GM21360 (cell line): Measurements from ENCODE around the gene PTPRN2.
"Not testable (repeated sequence)": the region's sequence is repeated elsewhere in the genome, so short reads cannot be mapped to it uniquely, and the experiment has no call there.

Experiments
- ATAC-seq: cut with Tn5 transposase; IDR thresholded peaks from one replicate; pipeline ENCODE4 v1.9.1; 2021; ENCODE audit warnings: mild to moderate bottlenecking, moderate library complexity; ENCODE audit not compliant: unreplicated experiment

Gene PTPRN2

DNA sequence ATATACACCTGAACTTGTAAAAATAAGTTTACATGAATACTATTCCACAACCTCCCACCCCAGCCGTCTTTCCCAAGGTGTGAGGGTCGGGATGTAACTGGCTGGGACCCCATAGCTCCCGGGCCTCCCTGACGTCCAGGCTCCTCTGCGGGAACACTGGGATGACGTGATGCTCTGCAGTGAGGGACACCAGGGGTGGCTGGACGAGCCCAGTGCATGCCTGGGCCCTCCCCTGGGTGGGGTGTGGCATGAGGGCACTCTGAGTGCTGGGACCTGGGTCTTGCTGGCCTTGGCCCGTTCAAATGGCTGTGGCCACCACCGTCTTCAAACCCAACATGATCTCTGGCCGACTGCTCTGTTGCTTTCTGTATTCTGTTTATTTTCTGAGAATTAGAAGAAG, 1068.4 kb downstream of the PTPRN2 start:
- no peak for ATAC-seq

DNA sequence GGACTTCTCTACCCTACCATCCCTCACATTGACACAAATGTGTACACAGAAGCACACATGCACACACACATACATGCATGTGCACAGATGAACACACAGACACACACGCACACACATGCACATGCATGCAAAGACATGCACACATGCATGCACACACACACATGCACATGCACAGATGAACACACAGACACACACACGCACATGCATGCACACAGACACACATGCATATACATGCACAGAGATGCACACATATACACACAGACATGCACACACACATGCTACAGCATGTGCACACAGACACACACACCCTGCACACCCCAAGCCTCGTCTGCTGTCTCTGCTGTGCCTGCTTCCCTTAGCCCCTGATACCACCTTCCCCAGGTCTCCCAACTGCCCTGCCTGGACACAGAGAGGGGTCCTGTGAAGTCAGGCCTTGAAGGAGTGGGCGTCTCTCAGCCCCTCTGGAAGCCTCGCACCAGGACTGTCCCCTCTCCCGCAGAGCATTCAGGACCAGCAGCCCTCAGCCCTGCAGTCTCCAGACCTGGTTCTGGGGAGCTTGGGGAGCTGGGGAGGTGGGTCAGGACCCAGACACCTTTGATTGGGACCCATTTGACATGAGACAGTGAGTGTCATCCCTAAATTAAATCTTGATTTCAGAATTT, 1069.0 kb downstream of the PTPRN2 start:
- no peak for ATAC-seq

DNA sequence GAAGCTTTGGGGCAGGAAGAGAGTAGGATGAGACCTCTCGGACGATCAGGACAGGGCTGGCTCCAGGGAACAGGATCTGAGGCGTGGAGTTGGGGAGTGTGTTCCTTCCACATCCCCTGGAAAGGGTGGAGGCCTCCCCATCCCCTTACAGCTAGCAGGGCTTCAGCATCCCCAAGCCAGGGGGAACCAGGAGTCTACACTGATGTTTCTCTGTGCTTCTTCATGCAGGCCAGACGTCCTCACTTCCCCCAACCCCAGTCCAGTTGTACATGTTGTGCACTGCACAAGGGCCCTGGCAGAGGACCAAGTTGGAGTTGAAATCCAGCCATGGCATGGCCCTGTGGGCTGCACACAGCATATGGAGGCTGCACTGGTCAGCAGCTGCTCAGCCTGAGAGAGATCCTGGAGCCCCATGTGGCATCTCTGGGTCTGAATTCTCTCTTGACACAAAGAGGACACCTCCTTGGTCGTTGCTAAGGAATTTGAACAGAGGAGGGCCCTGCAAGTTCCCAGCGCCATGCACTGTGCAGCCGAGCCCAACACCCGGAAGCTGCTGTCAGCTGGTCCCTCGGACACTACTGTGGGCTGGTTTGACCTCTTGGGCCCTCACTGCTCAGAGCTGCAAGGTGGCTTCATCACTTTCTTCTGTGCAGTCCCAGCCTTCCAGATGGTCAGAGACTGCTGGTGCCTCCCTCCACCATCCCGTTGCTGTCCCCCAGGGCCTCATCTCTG, 1069.7 kb downstream of the PTPRN2 start:
- no peak for ATAC-seq

DNA sequence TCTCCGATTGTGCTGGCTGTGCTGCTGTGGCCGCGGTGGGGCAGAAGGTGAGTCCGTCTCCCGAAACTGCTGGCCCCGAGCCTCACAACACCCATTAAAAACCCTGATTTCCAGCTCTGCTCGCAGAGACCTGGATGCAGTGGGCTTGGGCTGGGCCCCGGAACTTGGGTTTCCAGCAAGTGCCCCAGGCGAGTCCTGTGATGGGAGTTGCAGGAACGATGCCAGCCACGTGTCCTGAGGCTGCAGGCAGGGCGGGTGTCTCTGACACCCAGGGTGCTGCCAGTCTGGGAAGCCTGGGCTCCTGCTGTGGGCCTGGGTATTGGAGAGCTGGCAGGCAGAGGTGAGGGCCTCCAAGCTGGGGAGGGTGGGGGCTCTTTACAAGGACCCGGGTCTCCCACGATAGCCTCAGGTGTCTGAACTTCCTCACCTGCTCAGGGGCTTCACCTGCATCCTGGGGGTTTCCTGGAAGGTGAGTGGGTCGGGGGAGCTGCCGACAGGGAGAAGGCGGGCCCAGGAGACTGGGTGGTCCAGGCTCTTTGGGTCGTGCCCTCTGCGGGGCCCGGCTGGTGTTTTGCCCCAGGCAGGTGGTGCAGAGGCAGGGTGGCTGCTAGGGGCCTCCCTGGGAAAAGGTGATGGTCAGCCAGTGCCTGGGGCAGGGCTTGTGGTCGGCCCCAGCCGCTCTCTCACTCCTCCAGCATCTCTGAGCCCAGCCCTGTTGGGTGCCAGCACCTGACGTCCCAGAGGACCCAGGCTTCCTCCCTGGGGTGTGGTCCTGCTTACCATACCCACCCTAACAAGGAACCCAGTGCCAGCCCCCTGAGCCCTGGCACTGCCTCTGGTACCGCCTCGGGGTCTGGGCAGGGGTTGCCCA, 1070.5 kb downstream of the PTPRN2 start:
- ATAC-seq: no peak

DNA sequence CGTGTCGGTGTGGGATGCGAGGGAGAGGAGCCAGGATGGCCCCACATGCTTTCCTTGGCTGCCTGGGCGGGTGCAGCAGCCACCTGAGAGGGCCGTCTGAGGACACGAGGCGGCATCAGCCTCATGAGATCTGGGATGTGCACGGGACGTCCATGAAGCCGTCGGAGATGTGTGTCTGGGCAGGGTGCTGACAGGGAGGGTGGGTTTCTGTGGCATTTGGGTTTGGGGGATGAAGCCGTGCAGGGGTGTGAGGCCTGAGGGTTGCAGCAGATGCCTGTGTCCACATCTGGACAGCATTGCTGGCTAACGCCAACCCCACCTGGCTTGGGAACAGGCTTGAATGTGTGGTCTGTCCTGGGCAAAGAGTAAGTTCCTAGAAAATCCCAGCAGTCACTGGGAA, 1071.3 kb downstream of the PTPRN2 start:
- ATAC-seq: no peak

DNA sequence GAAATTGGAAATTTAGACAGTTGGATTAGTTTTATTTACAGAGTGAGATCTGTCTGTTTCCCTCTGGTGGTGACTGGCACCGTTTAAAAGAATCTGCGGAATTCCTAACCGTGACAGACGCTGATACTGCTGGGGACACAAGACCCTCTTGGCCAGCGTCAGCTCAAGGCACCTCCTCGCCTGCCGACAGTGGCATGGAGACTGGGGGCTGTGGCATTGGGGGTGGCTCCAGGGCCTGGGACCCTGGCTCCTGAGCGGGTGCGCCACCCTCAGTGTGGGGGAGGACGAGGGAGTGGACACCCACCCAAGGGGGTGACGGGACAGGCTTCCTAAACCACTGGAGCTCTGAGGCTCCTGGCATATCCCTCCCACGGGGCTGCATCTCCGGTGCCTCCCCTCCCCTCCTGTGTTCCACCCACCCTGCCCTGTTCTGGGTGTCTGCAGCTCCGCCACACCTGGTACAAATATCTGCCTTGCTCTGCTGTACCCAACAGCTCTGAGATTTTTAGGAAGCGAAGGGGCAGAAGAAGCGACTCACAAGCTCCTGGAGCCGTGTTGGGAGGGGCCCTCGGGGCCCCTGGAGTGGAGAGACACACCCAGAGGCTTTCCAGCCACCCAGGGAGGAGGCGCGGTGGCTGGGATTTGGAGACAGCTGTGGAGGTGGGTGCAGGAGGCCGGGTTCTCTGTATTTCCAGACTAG, 1072.1 kb downstream of the PTPRN2 start:
- no peak for ATAC-seq

DNA sequence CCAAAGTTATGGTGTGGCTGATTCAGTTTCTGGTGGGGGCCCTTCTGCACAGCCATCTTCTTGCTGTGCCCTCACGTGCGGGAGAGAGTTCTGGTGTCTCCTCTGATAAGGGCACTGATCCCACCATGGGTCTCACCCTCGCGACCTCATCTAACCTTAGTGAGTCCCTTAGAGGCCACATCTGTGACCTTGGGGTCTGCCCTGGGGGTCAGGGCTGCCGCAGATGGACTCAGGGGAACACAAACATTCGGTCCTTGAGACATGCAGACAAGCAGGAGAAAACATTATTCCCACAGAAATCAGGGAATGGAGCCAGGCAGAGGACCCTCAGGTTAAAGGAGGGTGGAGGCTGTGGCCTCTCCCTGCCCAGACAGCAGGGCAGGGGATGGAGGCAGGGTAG, 1072.9 kb downstream of the PTPRN2 start:
- no peak for ATAC-seq

DNA sequence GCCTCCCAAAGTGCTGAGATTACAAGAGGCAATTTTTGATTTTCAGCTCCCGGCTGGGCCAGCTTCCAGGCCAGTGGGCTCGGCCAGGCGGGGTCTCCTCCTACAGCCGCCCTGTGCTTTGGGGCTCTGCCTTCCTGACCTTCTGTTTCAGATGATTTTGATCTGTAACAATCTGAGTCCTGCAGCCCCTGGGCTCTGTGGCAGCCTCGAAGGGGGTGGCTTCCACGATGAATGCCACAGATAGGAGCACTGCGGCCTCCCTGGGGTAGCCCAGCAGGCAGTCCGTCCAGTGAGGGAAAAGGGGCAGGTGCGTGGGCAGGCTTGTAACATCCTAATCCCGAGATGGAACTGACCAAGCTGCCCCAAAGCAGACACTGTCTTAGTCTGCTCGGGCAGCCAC, 1073.3 kb downstream of the PTPRN2 start:
- no peak for ATAC-seq

DNA sequence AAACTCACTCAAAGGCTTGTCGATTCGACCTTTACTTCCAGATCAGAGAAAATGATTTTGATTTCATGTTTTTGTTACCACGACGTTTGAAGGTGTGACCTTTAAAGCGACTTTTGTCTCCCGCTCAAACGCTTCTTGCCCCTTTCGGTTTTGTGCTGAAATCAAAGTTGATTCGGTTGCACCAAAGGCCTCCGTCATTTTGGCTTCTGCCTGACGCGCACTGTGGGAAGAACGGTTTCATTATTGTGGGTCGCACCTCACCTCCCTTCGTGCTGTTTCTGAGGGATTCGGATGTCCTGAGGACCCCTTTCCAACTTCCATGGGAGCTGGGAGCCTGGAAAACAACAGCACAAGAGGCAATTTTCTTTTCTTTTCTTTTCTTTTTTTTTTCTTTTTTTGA, 1073.9 kb downstream of the PTPRN2 start:
- no peak for ATAC-seq

DNA sequence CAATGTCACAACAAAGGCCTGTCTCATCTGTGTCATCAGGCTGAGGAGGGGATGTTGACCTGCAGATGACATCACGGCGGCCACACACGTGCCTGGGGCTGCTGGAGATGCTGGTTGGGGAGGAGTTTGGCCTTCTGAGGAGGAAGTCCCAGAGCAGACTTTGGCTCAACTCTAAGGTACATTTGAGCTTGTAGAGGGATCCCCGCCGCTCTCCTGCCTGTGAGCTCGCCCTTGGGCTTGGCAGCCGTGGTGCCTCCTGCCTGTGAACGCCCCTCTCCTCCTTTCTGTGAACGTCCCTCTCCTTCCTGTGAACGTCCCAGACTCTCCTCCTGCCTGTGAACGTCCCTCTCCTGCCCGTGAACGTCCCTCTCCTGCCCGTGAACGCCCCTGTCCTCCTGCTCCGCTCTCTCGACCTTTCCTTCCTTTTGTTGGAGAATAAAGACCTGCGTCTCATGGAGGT, 1074.4 kb downstream of the PTPRN2 start:
- ATAC-seq: no peak

DNA sequence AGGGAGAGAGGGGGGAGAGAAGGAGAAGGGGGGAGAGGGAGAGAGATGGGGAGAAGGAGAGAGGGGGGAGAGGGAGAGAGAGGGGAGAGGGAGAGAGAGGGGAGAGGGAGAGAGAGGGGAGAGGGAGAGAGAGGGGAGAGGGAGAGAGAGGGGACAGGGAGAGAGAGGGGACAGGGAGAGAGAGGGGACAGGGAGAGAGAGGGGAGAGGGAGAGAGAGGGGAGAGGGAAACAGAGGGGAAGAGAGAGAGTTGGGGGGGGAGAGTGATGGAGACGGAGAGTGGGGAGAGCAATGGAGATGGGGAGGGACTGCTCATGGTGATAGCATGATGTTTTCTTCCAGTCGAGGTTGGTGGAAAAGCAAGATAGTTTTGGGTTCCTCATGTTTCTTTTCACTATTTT, 1078.4 kb downstream of the PTPRN2 start:
- no peak for ATAC-seq

DNA sequence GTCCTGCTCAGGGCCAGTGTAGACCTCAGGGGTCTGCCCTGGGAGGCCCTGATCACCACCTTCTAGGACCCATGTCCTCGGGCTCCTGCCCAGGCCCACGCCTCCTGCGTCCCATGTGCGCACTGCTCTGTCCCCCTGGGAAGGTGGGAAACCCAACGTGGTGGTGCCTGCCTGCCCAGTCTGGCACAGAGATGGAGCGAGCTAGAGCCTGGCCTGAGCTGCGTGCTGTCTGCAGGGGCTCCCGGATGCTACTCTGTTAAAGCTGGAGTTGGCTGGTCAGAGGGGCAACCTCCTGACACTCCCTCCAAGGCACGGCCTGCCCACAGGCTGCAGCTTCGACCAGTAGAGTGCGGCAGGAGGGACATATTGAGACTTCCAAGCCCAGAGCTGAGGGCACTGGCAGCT, 1079.1 kb downstream of the PTPRN2 start:
- no peak for ATAC-seq

DNA sequence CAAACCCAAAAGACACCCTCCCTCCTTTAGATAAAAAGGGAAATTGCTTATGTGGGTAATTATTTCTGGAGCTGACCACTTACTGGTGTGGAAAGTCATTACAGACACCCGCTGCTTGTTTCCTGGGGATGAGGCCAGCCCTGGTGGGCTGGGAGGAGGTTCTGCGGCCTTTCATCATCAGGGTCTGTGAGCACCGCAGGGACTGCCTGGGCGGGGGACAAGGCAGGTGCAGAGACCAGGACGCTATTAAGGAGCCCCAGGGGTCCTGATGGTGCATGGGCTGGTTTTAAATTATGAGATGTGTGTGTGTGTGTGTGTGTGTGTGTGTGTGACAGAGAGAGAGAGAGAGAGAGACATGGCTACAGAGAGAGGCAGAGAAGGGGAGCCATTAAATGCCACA, 1079.6 kb downstream of the PTPRN2 start:
- no peak for ATAC-seq

DNA sequence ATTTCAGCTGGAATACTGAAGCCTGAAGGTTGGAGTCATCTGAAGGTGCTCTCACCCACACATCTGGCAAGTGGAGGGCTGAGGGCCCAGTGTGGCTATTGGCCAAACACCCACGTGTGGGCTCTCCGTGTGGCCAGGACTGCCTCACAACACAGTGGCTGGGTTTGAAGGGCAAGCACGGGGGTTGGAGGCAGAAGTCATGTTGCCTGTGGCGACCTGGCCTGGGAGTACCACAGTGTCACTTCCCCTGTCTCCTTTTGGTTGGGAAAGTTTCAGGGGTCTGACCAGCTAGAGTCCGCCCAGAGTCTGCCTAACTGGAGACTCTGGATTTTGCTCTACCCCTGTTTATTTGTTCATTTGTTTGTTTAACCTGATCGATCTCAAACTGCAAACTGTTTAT, 1081.4 kb downstream of the PTPRN2 start:
- ATAC-seq: no peak

DNA sequence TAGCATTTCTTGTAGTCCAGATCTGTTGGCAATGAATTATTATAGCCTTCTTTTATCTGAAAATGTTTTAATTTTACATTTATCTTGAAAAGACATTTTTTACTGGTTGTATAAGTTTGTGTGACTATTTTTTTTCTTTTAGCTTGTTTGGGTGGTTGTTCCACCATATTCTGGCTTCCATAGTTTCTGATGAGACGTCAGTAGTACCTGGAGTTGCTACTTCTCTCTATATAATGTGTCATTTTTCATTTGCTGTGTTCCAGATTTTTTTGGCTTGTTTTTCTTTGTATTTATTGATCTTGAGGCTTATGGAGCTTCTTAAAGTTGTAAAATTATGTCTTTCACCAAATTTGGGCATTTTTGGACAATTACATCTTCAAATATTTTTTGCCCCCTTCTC, 1082.0 kb downstream of the PTPRN2 start:
- no peak for ATAC-seq

DNA sequence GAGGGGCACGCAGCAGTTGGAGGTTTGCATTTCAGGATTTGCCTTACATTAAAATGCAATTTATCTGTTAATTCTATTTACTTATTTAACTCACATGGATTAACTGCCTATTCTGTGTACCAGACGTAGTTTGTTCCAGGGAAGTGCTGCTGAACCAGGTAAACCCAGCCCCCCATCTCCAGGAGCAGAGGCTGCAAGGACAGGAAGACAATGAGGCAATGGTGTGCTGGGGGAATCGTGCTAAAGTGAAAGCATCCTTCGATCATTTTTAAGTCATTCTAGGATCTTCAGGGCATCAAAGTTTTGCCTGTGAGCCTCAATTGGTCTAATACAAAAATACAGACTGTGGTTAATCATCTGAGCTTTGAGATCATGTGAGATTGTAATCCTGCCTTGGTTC, 1084.4 kb downstream of the PTPRN2 start:
- ATAC-seq: no peak

DNA sequence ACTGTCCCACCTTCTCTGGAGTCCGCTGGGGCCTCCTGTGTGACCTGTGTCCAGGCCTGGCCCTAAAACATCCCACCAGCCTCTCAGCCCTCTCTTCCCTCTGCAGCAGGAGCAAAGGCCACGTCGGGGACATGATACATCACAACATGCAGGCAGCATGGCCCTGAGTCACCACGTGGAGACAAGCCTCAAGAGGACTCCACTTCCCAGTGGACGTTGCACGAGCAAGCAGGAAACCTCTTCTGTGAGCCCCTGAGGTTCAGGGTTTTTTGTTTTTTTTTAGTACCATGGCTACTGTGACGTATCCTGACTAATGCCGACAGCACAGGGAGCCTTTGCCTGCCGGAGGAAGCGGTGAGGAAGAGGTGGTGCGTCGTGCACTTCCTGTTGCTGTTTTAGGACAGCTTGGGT, 1084.9 kb downstream of the PTPRN2 start:
- no peak for ATAC-seq

DNA sequence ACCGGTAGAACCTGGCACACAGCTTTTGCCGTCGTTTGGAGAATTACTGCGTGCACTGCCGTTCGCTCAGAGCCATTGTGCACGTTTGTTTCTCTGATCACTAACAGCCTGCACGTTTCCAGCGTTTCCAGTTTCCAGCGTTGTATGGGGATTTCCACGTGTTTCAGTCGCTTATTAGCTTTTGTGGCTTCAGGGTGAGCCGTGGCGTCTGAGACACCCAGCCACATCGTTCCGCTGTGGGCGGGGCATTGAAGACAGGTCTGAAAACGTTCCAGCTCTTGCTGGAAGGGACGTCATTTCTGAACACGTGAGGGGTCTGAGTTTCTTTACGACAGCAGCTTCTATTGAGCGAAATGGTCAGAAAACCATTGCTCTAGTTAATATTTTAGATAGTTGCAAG, 1086.0 kb downstream of the PTPRN2 start:
- ATAC-seq: no peak

DNA sequence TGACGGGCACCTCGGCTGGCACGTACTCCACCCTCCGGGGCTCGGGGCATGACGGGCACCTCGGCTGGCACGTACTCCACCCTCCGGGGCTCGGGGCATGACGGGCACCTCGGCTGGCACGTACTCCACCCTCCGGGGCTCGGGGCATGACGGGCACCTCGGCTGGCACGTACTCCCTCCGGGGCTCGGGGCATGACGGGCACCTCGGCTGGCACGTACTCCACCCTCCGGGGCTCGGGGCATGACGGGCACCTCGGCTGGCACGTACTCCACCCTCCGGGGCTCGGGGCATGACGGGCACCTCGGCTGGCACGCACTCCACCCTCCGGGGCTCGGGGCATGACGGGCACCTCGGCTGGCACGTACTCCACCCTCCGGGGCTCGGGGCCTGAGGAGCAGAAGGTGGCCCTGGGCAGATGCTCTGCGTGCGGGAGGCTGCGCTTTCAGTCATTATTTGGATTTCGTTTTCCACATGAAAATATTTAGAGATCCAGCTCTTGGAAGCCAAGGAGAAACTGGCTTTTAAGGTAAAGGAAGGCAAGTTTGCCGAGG, 1086.6 kb downstream of the PTPRN2 start:
- ATAC-seq: not testable (repeated sequence)

DNA sequence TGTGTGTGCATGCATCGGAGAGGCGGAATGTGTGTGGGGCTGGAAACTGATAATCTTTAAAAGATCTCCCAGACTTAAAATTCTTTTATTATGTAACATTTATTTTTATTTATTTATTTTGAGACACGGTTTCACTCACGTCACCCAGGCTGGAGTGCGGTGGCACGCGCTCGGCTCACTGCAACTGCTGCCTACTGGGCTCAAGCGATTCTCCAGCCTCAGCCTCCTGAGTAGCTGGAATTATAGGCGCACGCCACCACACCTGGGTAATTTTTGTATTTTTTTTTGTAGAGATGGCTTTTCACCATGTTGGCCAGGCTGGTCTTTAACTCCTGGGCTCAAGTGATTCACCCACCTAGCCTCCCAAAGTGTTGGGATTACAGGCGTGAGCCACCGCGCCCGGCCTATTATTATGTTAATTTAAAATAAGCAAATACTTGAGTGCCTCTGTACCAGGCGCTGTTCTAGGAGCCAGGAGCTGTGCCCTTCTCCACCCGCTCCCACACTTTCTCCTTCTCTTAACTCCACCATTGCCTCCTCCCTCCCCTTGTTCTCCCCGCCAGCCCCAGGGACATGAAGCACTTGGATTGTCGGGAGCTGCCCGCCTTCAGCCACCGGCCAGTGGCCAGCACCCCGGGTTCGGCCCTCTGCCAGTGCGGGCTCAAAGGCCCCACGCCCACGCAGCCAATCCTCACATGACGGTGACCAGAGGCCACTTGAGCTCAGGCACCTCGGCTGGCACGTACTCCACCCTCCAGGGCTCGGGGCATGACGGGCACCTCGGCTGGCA, 1087.3 kb downstream of the PTPRN2 start:
- ATAC-seq: no peak
